Stomach (tissue), 4 donors: ENCODE data around the gene CFP.

Experiments used
- CTCF ChIP-seq, 7 experiments: fragments of 450-650 bp in 4 of 7; fragments of 200-600 bp in 3 of 7; sonication (generic) in 3 of 7; IDR thresholded peaks; one replicate each; pipeline ENCODE4 v1.5.1; 2016 to 2019; ENCODE audit warnings: antibody characterized with exemption in 7 of 7, control low read depth in 2 of 7, mild to moderate bottlenecking in 1 of 7
- EP300 ChIP-seq: sonication (generic); formaldehyde crosslinking; IDR thresholded peaks from one replicate; pipeline ENCODE4 v1.6.1; 2017; ENCODE audit warnings: antibody characterized with exemption
- POLR2A ChIP-seq, 4 donors: fragments of 450-650 bp; IDR thresholded peaks; one replicate each; pipeline ENCODE4 v1.6.1; 2016; ENCODE audit warnings: antibody characterized with exemption in 4 of 4, control low read depth in 2 of 4, mild to moderate bottlenecking in 1 of 4, moderate library complexity in 1 of 4

- TF ChIP-seq CTCF (IDR thresholded peaks at IDR 0.05) (no peak), EP300 (no peak), POLR2A (IDR thresholded peaks at IDR 0.05) (no peak)
Observed at GRCh38 chrX:47578692-47579091, 51.0 kb downstream of the CFP start.
